GM21515 (cell line): ENCODE measurements around the gene MDH1.
"Not testable (repeated sequence)": the region's sequence is repeated elsewhere in the genome, so short reads cannot be mapped to it uniquely, and the experiment has no call there.

ENCODE experiments used
- ATAC-seq: cut with Tn5 transposase; IDR thresholded peaks from one replicate; pipeline ENCODE4 v1.9.1; 2021; ENCODE audit not compliant: unreplicated experiment

The MDH1 gene

DNA sequence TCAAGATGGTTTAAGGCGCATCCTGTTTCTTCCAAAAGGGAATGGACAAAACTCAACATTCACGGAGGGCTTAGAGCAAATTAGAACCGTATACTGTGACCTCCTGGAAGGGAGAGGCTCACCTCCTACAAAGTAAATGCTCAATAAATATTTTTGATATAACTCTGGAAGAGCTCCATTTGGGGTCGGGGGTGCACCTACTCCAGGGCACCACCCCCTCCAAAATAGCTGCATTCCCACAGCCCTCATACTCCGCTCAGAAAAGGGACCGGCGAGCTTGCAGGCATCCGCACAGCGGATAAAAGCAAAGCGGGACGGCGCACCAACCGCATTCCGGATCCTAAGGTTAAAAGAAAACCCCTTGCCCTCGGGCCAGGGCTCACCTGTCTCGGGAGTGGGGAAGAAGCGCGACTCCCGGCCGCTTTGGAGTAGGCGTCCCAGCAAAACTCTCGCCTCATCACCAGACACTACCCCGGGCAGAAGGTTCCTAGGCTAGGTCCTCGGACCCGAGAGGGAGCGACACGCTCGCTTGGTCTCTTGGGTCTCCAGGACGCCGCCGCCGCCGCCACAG is 864 bp upstream of the MDH1 start:
- ATAC-seq, result peak; percentile 2

DNA sequence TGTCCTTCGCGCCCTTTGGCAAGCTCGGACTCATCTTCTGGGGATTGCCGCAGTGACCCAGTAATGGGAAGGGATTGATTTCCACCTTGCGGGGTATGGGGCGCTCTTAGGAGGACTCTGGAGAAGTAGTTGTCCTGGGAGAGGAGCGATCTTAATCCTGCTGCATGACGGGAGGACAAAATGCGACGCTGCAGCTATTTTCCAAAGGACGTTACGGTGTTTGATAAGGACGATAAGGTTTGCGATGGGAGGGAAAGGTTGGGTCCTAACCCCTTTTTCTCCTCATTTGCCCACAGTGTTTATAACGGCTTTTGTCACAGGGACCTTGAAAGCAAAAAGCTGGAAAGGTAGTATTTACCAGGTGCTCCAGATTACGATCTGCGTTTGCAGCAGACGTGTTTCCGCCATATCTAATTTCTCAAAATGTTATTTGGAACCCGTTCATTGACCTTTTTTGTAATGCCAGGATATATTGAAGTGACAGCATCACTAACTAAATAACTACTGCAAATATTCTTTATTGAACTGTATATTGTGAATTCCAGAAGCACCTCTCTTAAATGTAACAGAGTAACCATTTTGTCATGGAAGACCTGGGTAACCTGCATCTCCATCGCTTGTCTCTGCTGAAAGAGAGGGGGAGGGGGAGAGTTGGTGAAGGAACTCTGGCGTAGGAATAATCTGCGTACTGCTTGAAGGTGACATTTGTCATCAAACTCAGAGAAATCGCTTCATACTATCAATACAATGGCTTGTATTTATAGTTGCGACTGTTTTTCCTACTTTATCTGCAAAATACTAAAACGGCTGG is 590 bp downstream of the MDH1 start:
- ATAC-seq, result peak; percentile 10

DNA sequence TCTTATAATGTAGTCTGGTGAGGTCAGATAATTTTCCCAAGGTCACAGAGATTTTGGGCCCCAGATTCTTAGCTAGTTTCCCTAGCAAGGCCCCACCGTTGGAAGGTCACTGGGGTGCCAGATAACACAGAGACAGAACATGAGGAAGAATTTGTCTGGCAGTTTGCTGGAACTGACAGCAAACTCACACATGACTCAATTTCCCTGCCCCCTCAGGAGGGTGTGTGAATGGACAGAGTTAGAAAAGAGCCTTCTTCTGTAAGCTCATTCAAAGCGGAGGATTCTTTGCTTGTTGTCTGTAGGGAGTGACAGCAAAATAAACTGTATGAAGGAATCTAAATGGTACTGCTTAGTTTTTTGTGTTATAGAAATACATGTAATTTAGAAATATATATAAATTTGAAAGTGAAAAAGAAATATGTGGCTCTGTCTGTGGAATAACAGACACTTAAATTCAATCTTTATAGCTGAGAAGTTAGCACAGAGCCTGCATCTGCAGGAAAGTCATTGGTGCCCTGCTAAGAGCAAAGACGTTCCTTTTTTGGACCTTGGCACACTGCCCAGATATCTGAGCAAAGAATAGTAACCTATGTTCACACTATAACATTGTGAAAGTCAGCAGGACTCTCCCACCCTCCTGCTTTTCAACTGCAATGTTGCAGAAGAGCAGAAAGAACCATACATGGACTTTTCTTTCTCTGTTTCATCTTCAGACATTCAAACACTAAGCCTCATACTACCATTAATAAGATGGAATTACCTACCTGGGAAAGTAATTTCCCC is 2.1 kb downstream of the MDH1 start:
- ATAC-seq, result no peak

DNA sequence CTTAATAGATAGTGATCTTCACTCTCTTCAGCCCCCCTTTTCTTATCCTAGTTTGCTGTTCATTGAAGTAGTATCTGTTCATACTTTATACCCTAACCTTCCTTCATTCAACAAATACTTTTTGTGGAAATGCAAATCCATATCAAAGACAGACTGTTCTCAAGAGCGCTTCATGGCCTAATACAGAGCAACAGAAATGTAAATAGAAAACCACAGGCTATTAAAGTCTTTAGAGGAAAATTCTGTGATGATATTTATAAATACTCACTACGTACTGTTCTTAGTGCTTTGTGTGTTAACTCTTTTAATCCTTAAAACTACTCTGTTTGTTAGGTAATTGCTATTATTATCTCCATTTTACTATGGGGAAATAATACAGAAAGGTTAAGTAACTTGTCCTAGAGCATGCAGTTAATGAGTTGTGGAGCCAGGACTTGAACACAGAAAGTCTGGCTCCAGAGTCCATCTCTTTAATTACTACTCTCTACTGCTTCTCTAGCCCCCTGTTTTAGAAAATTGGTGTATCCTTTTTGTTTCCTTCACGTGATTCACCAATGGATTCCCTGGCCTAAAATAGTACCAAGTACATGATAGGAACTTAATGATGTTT is 2.9 kb downstream of the MDH1 start:
- no peak for ATAC-seq

DNA sequence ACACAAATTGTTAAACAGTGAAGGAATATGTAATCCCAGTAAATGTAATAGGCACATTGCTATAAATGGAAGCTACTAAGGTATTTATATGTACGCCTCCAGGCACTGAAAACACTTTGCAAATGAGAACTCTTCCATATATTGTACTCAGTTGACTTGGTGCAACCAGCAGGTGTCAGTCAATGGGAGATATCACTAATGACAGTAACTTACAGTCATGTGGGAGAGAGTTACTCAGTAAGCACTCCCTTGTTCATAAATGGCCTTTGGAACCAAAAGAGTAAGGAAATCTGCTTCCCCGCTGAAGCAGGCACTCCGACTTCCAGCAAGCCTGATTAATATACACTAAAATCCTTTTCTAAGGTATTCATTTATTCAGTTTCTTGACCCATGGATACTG is 5.9 kb downstream of the MDH1 start:
- ATAC-seq, result no peak

DNA sequence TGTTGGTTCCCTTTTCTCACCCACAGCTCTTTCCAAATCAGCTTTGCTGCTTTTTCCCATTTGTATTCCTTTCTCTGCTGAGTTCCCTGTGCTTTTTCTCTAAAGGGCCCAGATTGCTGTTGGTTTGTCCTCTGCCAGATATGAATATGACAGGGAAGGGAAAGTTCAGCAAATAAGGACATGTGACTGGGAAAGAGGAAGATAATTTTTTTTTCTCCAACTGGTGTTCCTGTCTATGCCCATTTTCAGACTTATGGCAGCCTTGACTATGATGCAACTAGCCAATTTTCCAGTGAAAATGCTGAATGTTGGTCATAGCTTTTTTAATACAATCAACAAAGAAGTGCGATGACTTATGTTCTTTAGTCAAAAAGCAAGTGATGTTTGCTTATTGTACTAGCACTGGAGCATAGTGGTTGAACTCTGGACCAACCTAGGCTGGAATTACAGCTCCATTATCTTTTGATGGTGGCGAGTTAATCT is 7.7 kb downstream of the MDH1 start:
- no peak for ATAC-seq

DNA sequence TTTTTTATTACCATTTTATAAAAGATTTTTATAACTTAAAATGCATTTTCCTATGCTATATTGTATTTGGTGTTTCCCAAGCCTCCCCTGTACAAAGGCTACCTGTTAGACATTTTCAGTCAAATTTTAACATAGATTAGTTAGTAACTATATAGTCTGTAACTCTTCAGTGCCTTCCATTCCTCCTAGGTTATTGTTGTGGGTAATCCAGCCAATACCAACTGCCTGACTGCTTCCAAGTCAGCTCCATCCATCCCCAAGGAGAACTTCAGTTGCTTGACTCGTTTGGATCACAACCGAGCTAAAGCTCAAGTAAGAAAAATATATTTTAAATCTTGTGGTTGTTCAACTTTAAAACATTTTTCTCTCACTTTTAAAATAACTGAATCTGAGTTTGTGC is 10.2 kb downstream of the MDH1 start:
- no peak for ATAC-seq

DNA sequence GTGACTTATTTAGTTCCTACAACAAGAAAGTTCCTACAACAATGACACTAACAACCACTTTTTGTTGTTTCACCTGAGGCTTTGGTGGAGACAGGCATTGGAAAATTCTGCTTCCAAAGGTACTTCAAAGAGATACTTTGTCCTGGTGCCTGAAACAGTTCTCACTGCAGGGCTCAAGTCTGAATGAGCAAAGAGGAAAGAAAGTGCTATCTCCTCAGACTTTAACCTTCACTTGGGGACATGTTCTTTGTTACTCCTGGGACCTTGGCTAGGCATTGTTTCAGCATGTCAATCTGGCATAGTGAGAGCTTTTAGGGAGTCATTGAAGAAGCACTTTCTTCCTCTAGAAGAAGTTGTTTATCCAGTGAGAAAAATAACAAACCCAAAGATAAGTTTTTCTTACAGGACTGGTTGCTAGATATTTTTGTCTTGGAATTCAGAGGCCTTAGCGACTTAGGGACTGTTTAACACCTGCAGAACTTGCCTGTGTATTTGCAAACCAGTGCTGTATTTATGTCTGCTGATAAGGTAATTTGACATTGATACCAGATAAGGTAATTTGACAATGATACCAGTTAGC is 12.2 kb downstream of the MDH1 start:
- no peak for ATAC-seq

DNA sequence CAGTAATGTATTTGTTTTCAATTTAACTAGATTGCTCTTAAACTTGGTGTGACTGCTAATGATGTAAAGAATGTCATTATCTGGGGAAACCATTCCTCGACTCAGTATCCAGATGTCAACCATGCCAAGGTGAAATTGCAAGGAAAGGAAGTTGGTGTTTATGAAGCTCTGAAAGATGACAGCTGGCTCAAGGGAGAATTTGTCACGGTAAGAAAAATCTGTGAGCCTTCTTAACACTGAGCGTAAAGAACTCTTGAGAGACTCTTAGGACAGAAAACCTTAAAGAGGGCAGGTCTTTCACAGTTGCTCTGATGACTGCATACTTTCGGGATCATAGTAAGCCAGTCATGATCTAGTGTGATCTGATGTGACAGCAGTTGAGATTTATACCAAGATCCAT is 15.9 kb downstream of the MDH1 start:
- ATAC-seq, result no peak

DNA sequence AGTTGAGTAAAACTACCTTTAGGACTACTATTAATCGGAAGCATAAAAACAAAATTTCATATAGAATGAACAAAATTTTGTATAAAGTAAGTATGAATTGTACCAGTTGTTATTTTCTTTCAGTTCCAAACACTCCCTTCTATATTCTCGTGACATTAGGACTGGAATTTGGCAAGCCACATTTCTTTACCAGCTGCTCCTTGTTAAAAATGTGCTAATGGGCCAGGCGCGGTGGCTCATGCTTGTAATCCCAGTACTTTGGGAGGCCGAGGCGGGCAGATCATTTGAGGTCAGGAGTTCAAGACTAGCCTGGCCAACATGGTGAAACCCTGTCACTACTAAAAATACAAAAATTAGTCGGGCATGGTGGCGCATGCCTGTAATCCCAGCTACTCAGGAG is 20.1 kb downstream of the MDH1 start:
- ATAC-seq, result not testable (repeated sequence)

DNA sequence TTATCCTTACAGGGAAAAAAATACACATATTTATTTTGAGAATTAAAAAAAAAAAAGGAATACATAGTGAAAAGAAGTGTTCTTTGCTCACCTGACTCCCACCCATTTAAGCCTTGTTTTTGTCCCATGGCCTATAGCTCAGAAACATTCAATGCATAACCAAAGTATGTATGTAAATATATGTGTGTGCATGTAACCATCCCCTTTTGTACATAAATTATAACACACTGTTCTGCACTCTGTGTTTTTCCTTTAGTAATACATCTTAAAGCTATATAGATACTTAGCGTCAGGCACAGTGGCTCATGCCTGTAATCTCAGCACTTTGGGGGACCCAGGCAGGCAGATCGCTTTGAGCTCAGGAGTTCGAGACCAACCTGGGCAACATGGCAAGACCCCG is 21.8 kb downstream of the MDH1 start:
- ATAC-seq, result no peak

DNA sequence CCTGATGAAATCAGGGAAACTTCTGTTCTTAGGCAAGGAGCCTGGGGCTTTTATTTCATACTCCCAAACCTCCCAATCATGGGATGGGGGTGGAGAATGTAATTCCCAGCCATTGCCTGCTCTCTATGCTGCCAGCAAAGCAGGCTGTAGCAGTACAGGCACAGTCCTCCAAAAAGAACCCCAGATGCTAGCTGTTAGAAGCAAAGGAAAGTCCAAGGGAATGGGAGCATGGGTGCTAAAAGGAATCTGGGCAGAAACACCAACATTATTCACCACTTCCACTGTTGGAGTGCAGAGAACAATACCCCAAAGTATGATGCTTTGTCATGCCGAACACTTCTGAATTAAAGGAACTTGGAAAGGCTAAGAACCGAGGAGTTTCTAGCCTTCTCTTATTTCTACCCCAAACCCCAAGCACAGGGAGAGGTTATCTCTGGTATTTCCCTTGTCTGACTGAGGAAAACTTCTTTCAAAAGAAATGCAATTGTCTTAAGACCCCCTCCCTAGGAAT is 24.7 kb downstream of the MDH1 start:
- no peak for ATAC-seq

DNA sequence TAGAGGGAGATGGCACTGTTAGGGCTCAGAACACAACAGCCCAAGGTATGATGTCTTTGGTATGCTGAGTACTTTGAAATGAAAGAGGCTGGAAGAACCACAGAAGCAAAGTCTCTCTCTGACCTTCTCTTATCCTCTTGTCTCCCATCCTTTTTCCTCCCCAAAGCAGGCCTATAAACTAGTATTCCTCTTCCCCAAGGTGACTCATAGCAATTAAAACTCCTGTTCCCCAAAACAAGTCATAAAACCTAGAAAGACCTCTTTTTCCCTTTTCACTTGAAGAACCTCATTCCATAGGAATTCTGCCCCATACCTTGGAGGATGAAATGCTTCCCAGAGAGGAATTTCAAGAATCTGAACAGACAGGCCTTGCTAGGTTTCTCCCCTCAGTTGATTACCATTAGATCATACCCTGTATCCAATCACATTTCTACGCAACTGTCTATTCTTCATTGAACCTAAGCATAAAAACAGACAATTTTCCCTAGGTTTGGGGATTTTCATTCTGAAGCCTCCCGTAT is 25.7 kb downstream of the MDH1 start:
- ATAC-seq, result no peak

DNA sequence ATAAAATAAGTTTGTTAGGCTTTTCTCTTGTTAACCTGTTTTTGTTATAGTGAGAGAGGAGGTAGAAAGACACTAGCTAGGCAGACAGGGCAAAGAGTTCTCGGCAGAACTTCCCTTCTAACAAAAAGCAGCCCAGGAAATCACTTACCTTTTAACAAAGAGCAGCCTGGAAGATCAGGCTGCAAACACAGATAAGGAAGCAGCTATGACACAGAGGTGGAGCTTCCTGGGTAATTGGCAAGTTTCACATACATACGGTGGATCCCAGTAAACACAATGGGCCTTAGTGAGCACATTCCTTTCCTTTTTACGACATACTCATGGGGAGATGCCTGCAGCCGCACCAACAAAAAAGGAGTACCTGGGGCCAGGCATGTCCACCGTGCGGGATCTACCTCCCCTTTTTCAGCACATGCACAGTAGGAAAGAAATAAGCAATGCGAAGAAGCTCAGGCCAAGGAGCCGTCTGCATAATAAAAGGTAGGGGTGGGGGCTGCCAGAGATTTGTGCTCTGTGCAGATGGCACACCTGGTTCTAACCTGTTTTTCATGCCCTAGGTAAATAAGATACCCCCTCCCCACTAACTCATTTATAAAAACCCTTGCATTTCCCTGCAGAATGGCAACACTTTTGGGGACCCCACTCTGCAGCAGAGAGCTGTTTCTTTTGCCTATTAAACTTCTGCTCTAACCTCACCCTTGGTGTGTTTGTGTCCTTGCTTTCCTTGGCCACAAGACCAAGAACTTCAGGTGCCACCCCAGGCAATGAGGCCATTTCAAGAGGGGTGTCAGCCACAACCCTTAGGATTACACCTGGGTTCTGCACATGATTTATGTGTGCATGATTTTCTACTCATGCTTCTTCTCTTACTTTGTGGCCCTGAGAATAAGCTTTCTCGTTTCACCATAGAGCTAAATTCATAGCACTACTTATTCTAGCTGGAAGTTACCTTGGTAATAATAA is 26.5 kb downstream of the MDH1 start:
- ATAC-seq, result no peak

DNA sequence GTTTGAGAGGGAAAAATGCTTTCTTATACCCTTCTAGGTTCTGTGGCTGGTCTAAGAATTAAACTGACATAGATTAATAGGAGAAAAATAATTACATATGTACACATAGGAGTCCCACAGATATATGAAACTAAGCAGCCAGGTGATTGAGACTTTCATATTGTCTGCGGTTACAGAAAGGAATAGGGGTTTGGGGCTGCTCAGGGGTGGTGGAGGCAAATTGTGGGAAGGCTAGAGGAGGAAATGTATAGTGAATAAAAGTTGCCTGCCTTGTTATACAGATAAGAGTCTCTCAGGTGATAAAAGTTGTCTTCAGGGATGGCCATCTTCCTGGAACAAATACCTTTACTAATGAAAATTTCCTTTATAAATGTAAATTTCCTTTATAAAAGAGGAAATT is 28.6 kb downstream of the MDH1 start:
- no peak for ATAC-seq

DNA sequence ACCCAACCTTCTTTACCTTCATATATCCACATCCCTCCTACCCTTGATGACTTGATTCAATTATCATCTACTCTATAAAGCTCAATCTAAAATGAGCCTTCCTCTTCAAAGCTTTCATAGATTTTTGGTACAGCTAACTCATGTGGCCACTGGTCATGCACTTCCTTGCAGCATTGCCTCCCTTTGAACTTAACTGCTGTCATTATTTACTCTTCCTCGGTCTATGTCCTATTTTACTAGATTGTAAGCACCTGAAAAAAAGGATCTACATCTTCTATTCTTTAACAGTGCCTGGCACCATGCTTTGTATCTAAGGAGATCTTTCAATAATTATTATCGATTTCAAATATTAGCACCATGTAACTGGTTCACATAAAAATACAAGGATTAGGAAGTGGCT is 30.6 kb downstream of the MDH1 start:
- ATAC-seq, result no peak

DNA sequence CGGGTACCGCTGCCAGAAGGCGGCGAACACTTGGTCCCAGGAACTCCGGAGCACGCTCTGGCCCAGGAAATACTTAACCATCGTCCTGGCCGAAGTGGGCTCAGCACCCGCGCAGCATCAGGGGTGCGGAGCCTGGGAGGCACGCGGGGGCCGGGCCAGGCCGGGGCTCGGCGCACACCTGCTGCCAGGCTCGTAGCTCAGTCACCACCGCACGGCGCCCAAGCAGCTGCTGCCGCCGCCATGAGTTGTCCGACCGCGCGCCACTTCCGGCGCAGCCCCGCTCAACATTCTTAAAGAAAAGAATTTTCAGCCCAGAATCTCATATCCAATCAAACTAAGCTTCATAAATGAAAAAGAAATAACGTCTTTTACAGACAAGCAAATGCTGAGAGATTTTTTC is 34.0 kb downstream of the MDH1 start:
- ATAC-seq, result no peak

DNA sequence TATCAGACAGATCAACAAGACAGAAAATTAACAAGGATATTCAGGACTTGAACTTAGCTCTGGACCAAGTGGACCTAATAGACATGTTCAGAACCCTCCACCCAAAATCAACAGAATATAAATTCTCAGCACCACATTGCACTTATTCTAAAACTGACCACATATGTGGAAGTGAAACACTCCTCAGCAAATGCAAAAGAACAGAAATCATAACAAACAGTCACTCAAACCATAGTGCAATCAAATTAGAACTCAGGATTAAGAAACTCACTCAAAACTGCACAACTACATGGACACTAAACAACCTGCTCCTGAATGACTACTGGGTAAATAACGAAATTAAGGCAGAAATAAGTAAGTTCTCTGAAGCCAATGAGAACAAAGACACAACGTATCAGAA is 35.0 kb downstream of the MDH1 start:
- not testable (repeated sequence) for ATAC-seq

DNA sequence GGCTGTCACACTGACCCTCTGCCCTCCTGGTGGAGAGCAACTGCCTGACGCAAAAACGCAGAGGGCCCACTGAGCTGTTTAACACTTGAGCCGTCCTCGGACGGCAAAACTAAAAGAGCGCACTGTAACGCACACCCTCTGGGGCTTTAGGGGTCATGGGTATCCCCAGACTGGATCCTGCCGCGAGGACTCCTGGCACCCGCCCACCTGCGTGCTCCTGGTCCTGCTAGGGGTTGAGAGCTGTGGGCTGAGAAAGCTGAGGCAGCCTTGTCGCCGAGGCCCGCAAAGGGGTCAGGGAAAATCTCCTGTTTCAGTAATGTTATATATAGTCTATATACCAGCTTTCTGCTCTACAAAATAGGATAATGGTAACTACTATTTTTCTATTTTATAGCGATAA is 39.1 kb downstream of the MDH1 start:
- no peak for ATAC-seq
